Endothelial cell of umbilical vein (primary cell): ENCODE measurements around the gene CWF19L2. TPM values are rescaled to one million over a fixed set of nuclear protein-coding genes. Genes with fewer than 3 reads are reported as not detected.

Source experiments
- BruUV-seq: library from RNA; stranded (reverse); fragments of 400-500 nt; replicated peaks from 2 replicates; lab custom pipeline; 2021; lab: Mats Ljungman, UMichigan
- CTCF ChIA-PET: fragments of 300-600, 350-600 bp; sonication (Branson Sonifier 250); formaldehyde crosslinking; loops from one replicate; lab custom pipeline; 2021; ENCODE audit warnings: antibody characterized with exemption, inconsistent platforms; lab: Charles Lee
- POLR2A ChIA-PET: fragments of 300-600, 350-600 bp; sonication (Branson Sonifier 250); formaldehyde crosslinking; loops from one replicate; lab custom pipeline; 2021; ENCODE audit warnings: antibody characterized with exemption, inconsistent platforms; lab: Charles Lee
- DNase-seq: peaks from one replicate; pipeline ENCODE4 v3.0.0-alpha.2; 2011; ENCODE audit warnings: low read depth, low spot score
- FAIRE-seq: peaks from 2 replicates; lab custom pipeline; 2011; peaks lifted over from hg19 to GRCh38; lab: Jason Lieb, UNC
- H2AFZ ChIP-seq: 2 replicates; pipeline ENCODE4 v1.6.0; 2012; ENCODE audit warnings: low read depth, low read length, control low read depth, inconsistent platforms
- H3K27ac ChIP-seq: 2 replicates; pipeline ENCODE4 v1.5.1; 2011; ENCODE audit warnings: low read depth, mild to moderate bottlenecking, control low read depth, low read length, moderate library complexity; ENCODE audit not compliant: insufficient read depth
- H3K27me3 ChIP-seq, 2 experiments: 2 replicates each; pipeline versions ENCODE4 v1.6.0 to v1.6.1; 2011; ENCODE audit warnings: low read length in 2 of 2, mixed read lengths in 1 of 2; ENCODE audit not compliant: control insufficient read depth in 2 of 2, insufficient read depth in 2 of 2
- H3K36me3 ChIP-seq, 2 experiments: 2 replicates in 1 of 2; 3 replicates in 1 of 2; pipeline ENCODE4 v1.5.1; 2011; ENCODE audit warnings: low read length in 2 of 2, mild to moderate bottlenecking in 1 of 2, moderate library complexity in 1 of 2; ENCODE audit not compliant: control insufficient read depth in 2 of 2, insufficient read depth in 2 of 2; ENCODE audit errors: extremely low read depth in 1 of 2
- H3K4me1 ChIP-seq: 3 replicates; pipeline ENCODE4 v1.5.1; 2011; ENCODE audit warnings: mild to moderate bottlenecking, low read length; ENCODE audit not compliant: control insufficient read depth, insufficient read depth; ENCODE audit errors: extremely low read depth
- H3K4me2 ChIP-seq: 2 replicates; pipeline ENCODE4 v1.6.1; 2011; ENCODE audit warnings: low read length, control low read depth, mixed read lengths; ENCODE audit not compliant: insufficient read depth
- H3K4me3 ChIP-seq, 3 experiments: fragments of 200-600 bp in 1 of 3; sonication (generic), shearing (Covaris generic) in 1 of 3; replicated peaks in 1 of 3; 2 replicates each; pipeline ENCODE4 v1.5.1; 2011 to 2016; ENCODE audit warnings: control low read depth in 3 of 3, low read length in 3 of 3, mild to moderate bottlenecking in 2 of 3, inconsistent platforms in 1 of 3, low read depth in 1 of 3, moderate library complexity in 1 of 3; ENCODE audit not compliant: insufficient read depth in 1 of 3
- H3K79me2 ChIP-seq: 2 replicates; pipeline ENCODE4 v1.6.0; 2012; ENCODE audit warnings: low read length, inconsistent platforms; ENCODE audit not compliant: control insufficient read depth, insufficient read depth
- H3K9ac ChIP-seq: replicated peaks from 2 replicates; pipeline ENCODE3; 2011; ENCODE audit warnings: low read length, control low read depth; ENCODE audit not compliant: insufficient read depth; ENCODE audit errors: extremely low read depth
- H3K9me1 ChIP-seq: replicated peaks from 3 replicates; pipeline ENCODE4 v1.6.0; 2011; ENCODE audit warnings: mild to moderate bottlenecking, low read length; ENCODE audit not compliant: control insufficient read depth, insufficient read depth; ENCODE audit errors: extremely low read depth
- H3K9me3 ChIP-seq: replicated peaks from 2 replicates; pipeline ENCODE4 v1.5.1; 2012; ENCODE audit warnings: low read length, inconsistent platforms; ENCODE audit not compliant: control insufficient read depth, insufficient read depth
- H4K20me1 ChIP-seq: replicated peaks from 2 replicates; pipeline ENCODE3; 2011; ENCODE audit warnings: mild to moderate bottlenecking, low read length; ENCODE audit not compliant: control insufficient read depth, insufficient read depth; ENCODE audit errors: extremely low read depth
- CTCF ChIP-seq, 2 donors: IDR thresholded peaks; 1 replicate in 1 of 2; 2 replicates in 1 of 2; pipeline ENCODE4 v1.5.1; 2011; ENCODE audit warnings: low read length in 2 of 2, mild to moderate bottlenecking in 2 of 2, moderate library complexity in 2 of 2, control low read depth in 1 of 2, inconsistent platforms in 1 of 2, low read depth in 1 of 2; ENCODE audit not compliant: insufficient read depth in 1 of 2; ENCODE audit errors: extremely low read depth in 1 of 2
- EZH2 ChIP-seq: IDR thresholded peaks from 2 replicates; pipeline ENCODE4 v1.6.1; 2012; ENCODE audit warnings: borderline replicate concordance, low read depth, mild to moderate bottlenecking, moderate library complexity, low read length, inconsistent platforms; ENCODE audit not compliant: severe bottlenecking
- FOS ChIP-seq: IDR thresholded peaks from 2 replicates; pipeline ENCODE4 v1.6.1; 2011; ENCODE audit warnings: mild to moderate bottlenecking, low read length, moderate library complexity, borderline replicate concordance; ENCODE audit not compliant: insufficient read depth
- GATA2 ChIP-seq: IDR thresholded peaks from 2 replicates; pipeline ENCODE4 v1.7.0; 2011; ENCODE audit warnings: low read depth, mild to moderate bottlenecking, moderate library complexity, mixed read lengths, low read length; ENCODE audit not compliant: insufficient read length, insufficient read depth
- JUN ChIP-seq: IDR thresholded peaks from 2 replicates; pipeline ENCODE4 v1.6.1; 2011; ENCODE audit warnings: borderline replicate concordance, low read depth; ENCODE audit not compliant: insufficient read length, insufficient read depth
- MAX ChIP-seq: IDR thresholded peaks from 2 replicates; pipeline ENCODE4 v1.6.1; 2011; ENCODE audit not compliant: insufficient read depth, insufficient read length
- MYC ChIP-seq: IDR thresholded peaks from one replicate; pipeline ENCODE4 v1.6.1; 2011; ENCODE audit warnings: mild to moderate bottlenecking, low read depth, low read length
- POLR2A ChIP-seq: IDR thresholded peaks from 2 replicates; pipeline ENCODE4 v1.6.1; 2012; ENCODE audit warnings: low read depth, mild to moderate bottlenecking, control low read depth, low read length
- POLR2AphosphoS5 ChIP-seq: IDR thresholded peaks from 2 replicates; pipeline ENCODE4 v1.6.1; 2012; ENCODE audit warnings: low read depth, mild to moderate bottlenecking, control low read depth, low read length, moderate library complexity; ENCODE audit not compliant: insufficient read depth
- dilution Hi-C: fragments of 300-500 bp; cut with MboI; formaldehyde crosslinking; loops from one replicate; pipeline ENCODE4 v1.15.0; 2019; ENCODE audit warnings: low sequenced_read_pairs; ENCODE audit not compliant: extremely low pct_ligation_motif_present
- intact Hi-C: fragments of 100-400 bp; cut with micrococcal nuclease; formaldehyde crosslinking; loops from one replicate; pipeline ENCODE4 v1.10.0; 2022
- polyA plus RNA-seq, 4 experiments: library from polyadenylated mRNA; depleted of rRNA in 3 of 4; stranded (reverse) in 3 of 4; unstranded in 1 of 4; fragments of >200 nt; gene quantifications; 2 replicates each; pipeline versions ENCODE4 v1.2.1 to v1.2.3, GENCODE V29; 2011 to 2012; ENCODE audit warnings: missing spikeins in 1 of 4
- total RNA-seq: library from RNA; stranded (reverse); gene quantifications from 2 replicates; pipeline ENCODE4 v1.2.3, GENCODE V29; 2021

CWF19L2 gene
- total and polyA plus RNA-seq, 2 donors (not counting 3 experiments of a cell fraction or from before 2014, with no cell fraction given), result 1.4 to 11.8 TPM

GRCh38 chr11:107397357-107397756 is 60.3 kb downstream of the CWF19L2 start:
- H3K4me2 ChIP-seq, result no peak overlapping the region
- H4K20me1 ChIP-seq, result no peaks in the 10 kb centered on the region
- FAIRE-seq (no peak), DNase-seq (no peak)
- no TSS peak for BruUV-seq
- no peaks in the 10 kb centered on the region for H3K27me3 ChIP-seq
- H3K4me3 ChIP-seq, result no peak overlapping the region
- no peaks in the 10 kb centered on the region for H3K9me1 ChIP-seq
- no peak overlapping the region for H3K27ac ChIP-seq
- ChIA-PET CTCF (interaction anchor here (1.2 to 1.7 kb wide), 2 partner anchors 9 to 19 kb away, joined by 3 to 4 read pairs; no protein-coding TSS in a partner anchor), POLR2A (no interaction called here)
- no peak overlapping the region for H3K9ac ChIP-seq
- H3K9me3 ChIP-seq, result no peaks in the 10 kb centered on the region
- TF ChIP-seq FOS (no peak), MYC (no peak), POLR2A (no peak), EZH2 (no peak), JUN (no peak), CTCF (IDR thresholded peaks at IDR 0.05; ENCODE audit: extremely low read depth in 1 of 2, insufficient read depth in 1 of 2, low read depth in 1 of 2, low read length in 2 of 2) (no peak), GATA2 (no peak), MAX (no peak), POLR2AphosphoS5 (no peak)
- intact Hi-C loops, result no loop called here
- dilution Hi-C loops, result no loop called here
- no peaks in the 10 kb centered on the region for H3K79me2 ChIP-seq
- no peaks in the 10 kb centered on the region for H3K36me3 ChIP-seq
- no peak overlapping the region for H2AFZ ChIP-seq
- H3K4me1 ChIP-seq, result no peaks in the 10 kb centered on the region
